ENCODE measurements around the gene ABR.
"Not testable (repeated sequence)": the region's sequence is repeated elsewhere in the genome, so short reads cannot be mapped to it uniquely, and the experiment has no call there.

Gene ABR

DNA sequence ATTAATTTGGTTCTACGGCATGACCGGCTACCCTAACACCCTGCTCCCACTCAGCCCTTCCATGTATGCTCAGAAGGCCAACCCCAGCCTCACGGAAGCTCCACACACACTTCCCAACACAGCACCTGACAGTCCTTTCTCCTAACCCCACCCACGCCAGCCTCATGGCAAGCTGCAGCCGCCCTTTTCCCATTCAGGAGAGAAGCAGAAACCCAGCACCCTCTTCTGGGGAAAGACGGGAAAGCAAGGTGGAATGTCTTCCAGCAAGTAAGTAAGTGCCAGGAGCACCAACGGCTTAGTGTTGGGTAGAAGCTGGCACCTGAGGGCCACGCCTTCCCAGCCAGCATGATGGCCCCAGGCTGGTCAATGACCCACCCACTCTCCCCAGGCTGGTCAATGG lies 32.1 kb downstream of the ABR start:
- peak; percentile 67 for DNase-seq (ENCODE audit: low spot score)

- no peak for DNase-seq (ENCODE audit: low spot score)
Observed at GRCh38 chr17:1146561-1147265, 33.1 kb downstream of the ABR start.

- DNase-seq (ENCODE audit: low spot score), result no peak
Observed at GRCh38 chr17:1145311-1145986, 34.3 kb downstream of the ABR start.

DNA sequence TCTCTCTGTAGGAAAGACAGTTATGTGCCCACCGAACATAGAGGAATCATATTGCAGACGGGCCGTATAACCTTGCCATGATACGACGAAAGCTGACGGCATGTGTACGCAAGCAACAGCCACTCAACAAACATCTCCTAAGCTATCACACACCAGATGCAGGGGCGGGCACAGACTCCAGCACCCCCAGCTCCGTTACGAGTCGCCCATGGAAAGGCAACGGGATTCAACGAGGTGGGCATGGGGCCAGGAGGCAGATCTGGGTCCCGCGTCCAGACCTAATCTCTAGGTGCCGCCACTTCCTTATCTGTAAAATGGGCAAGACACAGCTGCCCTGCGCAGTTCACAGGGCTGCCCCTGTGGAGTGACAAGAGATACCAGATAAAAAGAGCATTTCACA lies 35.6 kb downstream of the ABR start:
- DNase-seq (ENCODE audit: low spot score), result no peak

GRCh38 chr17:1143573-1143972 lies 36.2 kb downstream of the ABR start:
- peak; percentile 42 for DNase-seq (ENCODE audit: low spot score)

- no peak for DNase-seq (ENCODE audit: low spot score)
Observed at GRCh38 chr17:1142561-1142971, 37.2 kb downstream of the ABR start.

- no peak for DNase-seq (ENCODE audit: low spot score)
Observed at GRCh38 chr17:1137465-1137894, 42.3 kb downstream of the ABR start.

DNA sequence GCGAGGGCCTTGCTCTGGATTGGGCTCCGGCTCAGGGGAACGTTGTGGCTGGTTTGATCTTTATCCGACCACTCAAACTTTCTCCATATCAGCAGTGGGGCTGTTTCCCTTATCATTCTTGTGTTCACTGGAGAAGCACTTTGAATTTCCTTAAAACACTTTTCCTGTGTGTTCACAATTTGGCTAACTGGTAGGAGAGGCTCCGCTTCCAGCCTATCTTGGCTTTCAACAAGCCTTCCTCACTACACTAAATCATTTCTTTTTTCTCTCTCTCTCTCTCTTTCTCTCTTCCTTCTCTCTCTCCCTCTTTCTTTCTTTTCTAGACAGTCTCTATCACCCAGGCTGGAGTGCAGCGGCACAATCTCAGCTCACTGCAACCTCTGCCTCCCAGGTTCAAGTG lies 43.0 kb downstream of the ABR start:
- no peak for DNase-seq (ENCODE audit: low spot score)

DNA sequence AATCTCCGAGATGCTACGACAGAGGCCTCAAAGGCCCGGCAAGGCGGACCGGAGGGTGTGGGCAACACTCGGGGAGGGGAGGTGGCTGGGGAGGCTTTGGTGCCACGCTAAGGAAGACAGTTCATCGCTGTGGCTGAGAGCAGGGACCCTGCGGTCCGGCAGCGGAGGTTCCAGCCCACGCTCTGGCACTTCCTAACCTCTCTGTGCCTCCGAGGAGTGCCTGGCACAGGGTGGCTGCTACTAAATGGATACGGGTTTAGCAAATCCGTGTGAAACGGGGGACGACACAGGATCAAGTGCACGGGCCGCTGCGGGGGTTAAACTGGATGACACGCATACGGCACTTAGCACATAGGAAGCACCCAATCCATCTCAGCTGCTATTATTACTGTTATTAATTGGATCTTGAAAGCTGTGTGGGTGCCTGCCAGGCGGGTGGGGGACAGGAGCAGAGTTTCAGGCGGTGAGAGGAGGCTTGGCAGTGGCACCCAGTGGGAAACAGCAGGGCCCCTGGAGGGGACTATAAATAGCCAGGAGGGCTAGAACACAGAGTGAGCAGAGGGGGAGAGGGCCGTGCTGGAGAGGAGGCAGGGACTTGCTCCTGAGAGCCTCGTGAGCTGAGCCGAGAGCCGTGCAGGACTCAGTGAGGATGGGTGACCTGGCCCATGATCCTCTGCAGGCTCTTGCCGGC lies 45.0 kb downstream of the ABR start:
- DNase-seq (ENCODE audit: low spot score), result no peak

DNA sequence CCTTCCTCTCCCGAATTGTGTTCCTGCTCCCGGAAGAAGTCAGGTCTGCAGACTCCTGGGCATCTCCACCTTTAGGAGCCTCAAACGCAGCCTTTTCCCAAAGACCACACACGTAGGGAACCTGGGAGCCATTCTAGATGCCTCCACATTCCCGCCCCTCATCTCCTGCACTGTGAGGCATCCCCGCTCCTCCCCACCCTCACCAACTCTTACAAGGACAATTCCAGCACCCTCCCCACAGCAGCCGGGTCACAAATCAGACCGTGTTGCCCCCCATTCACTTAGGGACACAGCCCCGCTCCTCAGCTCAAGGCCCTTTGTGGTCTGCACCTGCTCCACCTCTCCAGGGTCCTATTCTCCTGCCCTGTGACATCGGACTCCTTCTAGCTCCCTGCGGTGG lies 49.6 kb downstream of the ABR start:
- no peak for DNase-seq (ENCODE audit: low spot score)

DNA sequence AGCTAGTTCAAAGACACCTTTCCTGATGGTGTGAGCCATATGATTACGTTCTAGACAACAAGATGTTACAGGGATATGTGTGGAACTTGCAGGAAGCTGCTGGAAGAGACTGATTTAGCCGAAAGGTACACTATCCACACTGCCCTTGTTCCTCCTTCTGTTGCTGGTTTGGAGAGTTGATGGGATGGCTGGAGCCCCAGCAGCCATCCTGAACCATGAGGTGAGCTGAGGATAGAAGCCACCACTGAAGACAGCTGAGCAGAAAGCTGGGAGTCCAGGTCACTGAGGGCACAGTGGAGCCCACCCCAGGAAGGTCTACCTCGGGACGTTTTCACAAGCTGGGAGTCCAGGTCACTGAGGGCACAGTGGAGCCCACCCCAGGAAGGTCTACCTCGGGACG lies 51.3 kb downstream of the ABR start:
- not testable (repeated sequence) for DNase-seq (ENCODE audit: low spot score)

- no peak for DNase-seq (ENCODE audit: low spot score)
Observed at GRCh38 chr17:1126801-1127550, 52.8 kb downstream of the ABR start.

DNA sequence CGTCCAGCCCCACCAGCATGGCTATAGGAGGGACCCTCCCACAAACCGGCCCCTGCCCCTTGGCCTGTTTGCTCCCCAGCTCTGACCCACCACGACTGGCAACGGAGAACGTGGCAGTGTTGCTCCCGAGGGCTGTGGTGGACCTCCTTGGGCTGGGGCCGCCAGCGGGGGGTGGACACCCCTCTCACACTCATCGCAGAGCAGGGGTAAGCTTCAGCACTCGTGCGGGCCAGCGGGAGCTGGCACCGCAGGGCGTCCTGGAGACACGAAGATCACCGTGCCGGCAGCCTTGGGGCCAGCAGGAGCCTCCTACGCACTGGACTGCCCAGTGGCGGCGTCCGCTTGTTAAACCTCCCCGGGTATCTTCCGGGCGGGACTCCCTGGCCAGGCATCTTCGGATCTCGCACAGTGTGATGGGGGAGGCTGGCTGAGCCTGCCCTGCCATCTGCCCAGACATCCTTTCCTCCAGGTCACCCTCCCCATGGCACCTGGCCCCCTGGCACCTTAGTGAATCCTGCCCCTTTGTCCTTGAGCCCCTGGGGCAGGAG lies 53.5 kb downstream of the ABR start:
- no peak for DNase-seq (ENCODE audit: low spot score)

DNA sequence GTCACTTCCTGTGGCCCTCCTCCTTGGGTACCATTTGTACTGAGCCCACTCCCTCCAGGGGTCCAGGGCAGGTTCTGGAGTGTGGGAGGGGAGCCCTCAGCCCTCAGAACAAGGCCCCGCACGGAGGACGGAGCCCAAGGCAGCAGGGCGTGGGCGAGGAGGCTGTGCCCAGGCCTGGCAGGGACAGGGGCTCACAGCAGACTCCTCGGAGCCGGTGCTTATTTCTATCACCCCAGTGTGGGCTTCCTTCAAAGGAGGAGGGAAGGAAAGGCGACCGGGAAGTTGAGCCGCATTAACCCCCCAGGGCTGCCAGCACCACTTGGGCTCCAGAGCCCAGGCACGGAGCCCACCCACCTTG lies 54.0 kb downstream of the ABR start:
- no peak for DNase-seq (ENCODE audit: low spot score)

DNA sequence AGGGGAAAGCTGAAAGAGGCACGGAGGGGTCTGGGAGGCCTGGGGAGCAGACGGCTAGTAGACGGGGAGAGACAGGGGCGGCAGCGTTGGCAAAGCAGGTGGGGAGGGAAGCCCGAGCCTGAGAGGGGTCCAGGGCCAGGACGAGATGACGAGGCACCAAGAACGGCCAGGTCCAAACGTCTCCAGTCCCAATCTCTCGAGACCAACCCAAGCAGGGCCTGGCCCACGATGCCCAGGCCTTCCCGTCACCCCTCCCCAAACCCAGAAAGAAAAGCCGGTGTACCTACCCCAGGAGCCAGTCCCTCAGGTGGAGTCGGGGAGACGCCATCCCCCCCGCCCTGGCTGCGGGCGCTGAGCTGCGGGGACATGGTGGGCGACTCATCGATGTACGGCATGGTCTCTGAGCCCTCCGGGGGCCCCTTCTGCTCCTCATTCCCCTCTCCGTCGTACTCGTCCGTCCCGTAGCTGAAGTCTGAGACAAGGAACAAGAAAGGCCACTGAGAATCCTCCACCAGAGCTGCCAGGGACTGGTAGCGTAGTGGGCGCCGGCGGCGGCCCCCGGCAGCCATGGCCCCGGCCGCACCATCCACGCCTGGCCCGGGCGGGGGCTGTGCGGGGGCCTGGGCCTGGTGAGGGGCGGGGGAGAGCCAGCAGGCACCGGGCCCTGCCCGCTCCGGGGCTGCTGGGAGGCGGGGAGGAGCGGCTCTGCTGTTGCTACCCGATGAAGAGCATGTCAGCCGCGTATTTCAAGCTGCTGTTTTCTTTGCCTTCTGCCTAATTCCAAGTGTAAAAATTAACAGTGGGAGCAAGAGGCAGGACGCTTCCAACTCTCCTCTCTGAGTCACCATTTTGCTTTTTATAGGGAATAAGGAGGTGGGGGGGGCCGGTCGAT lies 54.6 kb downstream of the ABR start:
- DNase-seq (ENCODE audit: low spot score), result no peak

- no peak for DNase-seq (ENCODE audit: low spot score)
Observed at GRCh38 chr17:1123921-1124715, 55.7 kb downstream of the ABR start.

- DNase-seq (ENCODE audit: low spot score), result no peak
Observed at GRCh38 chr17:1123393-1123831, 56.4 kb downstream of the ABR start.

- peak; percentile 88 for DNase-seq (ENCODE audit: low spot score)
Observed at GRCh38 chr17:1122533-1123392, 57.0 kb downstream of the ABR start.

DNA sequence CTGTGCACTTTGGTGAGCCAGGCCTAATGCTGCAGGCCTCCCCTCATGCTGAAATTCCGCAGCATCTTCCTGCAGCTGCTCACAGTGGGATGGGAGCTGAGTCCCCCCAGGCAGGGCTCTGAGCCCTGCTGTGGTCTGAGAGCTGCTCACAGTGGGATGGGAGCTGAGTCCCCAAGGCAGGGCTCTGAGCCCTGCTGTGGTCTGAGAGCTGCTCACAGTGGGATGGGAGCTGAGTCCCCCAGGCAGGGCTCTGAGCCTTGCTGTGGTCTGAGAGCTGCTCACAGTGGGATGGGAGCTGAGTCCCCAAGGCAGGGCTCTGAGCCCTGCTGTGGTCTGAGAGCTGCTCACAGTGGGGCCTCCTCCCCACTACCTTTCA lies 58.4 kb downstream of the ABR start:
- not testable (repeated sequence) for DNase-seq (ENCODE audit: low spot score)
